ENCODE measurements around the gene KRTAP12-4.
"Not testable (repeated sequence)": the region's sequence is repeated elsewhere in the genome, so short reads cannot be mapped to it uniquely, and the experiment has no call there.

The KRTAP12-4 gene

DNA sequence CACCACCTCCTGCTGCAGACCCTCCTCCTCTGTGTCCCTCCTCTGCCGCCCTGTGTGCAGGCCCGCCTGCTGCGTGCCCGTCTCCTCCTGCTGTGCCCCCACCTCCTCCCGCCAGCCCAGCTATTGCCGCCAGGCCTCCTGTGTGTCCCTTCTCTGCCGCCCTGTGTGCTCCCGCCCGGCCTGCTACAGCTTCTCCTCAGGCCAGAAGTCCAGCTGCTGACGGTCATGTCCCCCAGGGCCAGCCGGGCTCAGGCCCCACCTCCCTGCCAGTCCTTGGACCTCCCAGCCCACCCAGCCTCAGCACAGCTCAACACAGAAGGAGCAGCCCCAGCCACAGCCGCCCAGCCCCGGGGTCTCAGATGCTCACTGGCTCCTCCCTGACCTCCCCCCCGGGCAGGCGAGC is 26.6 kb downstream of the KRTAP12-4 start:
- not testable (repeated sequence) for H3K27ac ChIP-seq (ENCODE audit: low read depth, low read length); H3K36me3 ChIP-seq (ENCODE audit: control insufficient read depth, insufficient read depth, low read length); H3K4me3 ChIP-seq (ENCODE audit: low read depth, low read length); H3K9ac ChIP-seq (ENCODE audit: low read length); H3K27me3 ChIP-seq (ENCODE audit: control insufficient read depth, insufficient read depth, low read length); H3K4me1 ChIP-seq (ENCODE audit: control insufficient read depth, insufficient read depth, low read length)
- peaks cover 44% of the 10 kb centered on the region for H3K9me3 ChIP-seq (ENCODE audit: control insufficient read depth, insufficient read depth, low read depth, low read length)

GRCh38 chr21:44627181-44627822 is 27.2 kb downstream of the KRTAP12-4 start:
- H3K4me3 ChIP-seq (ENCODE audit: low read depth, low read length); H3K9ac ChIP-seq (ENCODE audit: low read length); H3K27me3 ChIP-seq (ENCODE audit: control insufficient read depth, insufficient read depth, low read length); H3K4me1 ChIP-seq (ENCODE audit: control insufficient read depth, insufficient read depth, low read length); H3K36me3 ChIP-seq (ENCODE audit: control insufficient read depth, insufficient read depth, low read length); H3K27ac ChIP-seq (ENCODE audit: low read depth, low read length): not testable (repeated sequence)
- H3K9me3 ChIP-seq (ENCODE audit: control insufficient read depth, insufficient read depth, low read depth, low read length), result peaks cover 45% of the 10 kb centered on the region

DNA sequence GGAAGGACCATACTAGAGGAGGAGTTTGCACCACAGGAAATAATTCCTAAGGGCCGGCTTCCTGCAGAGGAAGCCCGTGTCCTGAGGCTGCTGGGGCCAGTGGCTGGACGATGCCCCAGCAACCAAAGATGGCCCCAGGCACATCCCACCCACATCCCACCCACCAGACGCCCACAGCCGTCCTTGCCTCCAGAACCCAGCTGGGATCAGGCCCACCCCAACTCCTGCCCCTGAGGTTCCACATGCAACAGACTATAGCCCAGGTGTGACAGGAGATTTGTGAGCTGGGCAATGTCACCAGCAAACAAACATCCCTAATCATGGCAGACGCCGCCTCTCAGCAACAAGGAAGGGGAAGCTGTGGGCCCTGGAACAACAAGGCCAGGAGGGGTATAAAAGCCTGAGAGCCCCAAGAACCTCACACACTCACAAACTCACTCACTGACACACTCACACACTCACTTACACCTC is 27.8 kb downstream of the KRTAP12-4 start, which contains the start of gene KRTAP10-9:
TSS of gene KRTAP10-9 (plus strand) at position 421 of the 471 bp plus-strand sequence. CDS start 79 bp downstream, outside the sequence.
- Histone ChIP-seq H3K9me3 (ENCODE audit: control insufficient read depth, insufficient read depth, low read depth, low read length) (peaks cover 45% of the 10 kb centered on the region), H3K4me1 (ENCODE audit: control insufficient read depth, insufficient read depth, low read length) (no peaks in the 10 kb centered on the region), H3K36me3 (ENCODE audit: control insufficient read depth, insufficient read depth, low read length) (no peaks in the 10 kb centered on the region), H3K9ac (ENCODE audit: low read length) (no peak within 1 kb of the TSS), H3K27me3 (ENCODE audit: control insufficient read depth, insufficient read depth, low read length) (no peaks in the 10 kb centered on the region), H3K27ac (ENCODE audit: low read depth, low read length) (no peak within 1 kb of the TSS), H3K4me3 (ENCODE audit: low read depth, low read length) (no peak within 1 kb of the TSS)

- Histone ChIP-seq H3K9me3 (ENCODE audit: control insufficient read depth, insufficient read depth, low read depth, low read length) (peaks cover 45% of the 10 kb centered on the region), H3K9ac (ENCODE audit: low read length) (no peak overlapping the region), H3K27ac (ENCODE audit: low read depth, low read length) (no peak overlapping the region), H3K4me1 (ENCODE audit: control insufficient read depth, insufficient read depth, low read length) (no peaks in the 10 kb centered on the region), H3K36me3 (ENCODE audit: control insufficient read depth, insufficient read depth, low read length) (no peaks in the 10 kb centered on the region), H3K27me3 (ENCODE audit: control insufficient read depth, insufficient read depth, low read length) (no peaks in the 10 kb centered on the region), H3K4me3 (ENCODE audit: low read depth, low read length) (no peak overlapping the region)
Observed at GRCh38 chr21:44626262-44626661, 28.2 kb downstream of the KRTAP12-4 start.

DNA sequence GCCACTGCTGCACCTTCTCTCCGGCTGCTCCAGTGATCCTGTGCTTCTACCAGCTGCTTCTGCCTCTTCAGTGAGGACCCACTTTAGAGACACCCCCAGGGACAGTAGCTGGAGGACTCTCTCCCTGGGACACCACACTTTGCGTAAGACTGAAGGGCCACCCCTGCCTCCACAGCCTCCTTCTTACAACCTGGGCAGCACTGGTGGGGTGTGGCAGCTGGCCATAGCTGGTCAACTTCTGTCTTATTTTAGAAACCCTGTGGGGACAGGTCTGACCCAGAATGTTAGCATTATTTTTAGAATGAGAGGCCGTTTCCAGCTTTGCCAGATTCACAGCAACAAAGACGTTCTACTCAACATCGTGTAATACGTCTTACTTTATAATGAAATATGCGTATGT is 28.7 kb downstream of the KRTAP12-4 start:
- Histone ChIP-seq H3K9me3 (ENCODE audit: control insufficient read depth, insufficient read depth, low read depth, low read length) (peaks cover 48% of the 10 kb centered on the region), H3K4me3 (ENCODE audit: low read depth, low read length) (no peak overlapping the region), H3K27ac (ENCODE audit: low read depth, low read length) (no peak overlapping the region), H3K27me3 (ENCODE audit: control insufficient read depth, insufficient read depth, low read length) (no peaks in the 10 kb centered on the region), H3K9ac (ENCODE audit: low read length) (no peak overlapping the region), H3K4me1 (ENCODE audit: control insufficient read depth, insufficient read depth, low read length) (no peaks in the 10 kb centered on the region), H3K36me3 (ENCODE audit: control insufficient read depth, insufficient read depth, low read length) (no peaks in the 10 kb centered on the region)

DNA sequence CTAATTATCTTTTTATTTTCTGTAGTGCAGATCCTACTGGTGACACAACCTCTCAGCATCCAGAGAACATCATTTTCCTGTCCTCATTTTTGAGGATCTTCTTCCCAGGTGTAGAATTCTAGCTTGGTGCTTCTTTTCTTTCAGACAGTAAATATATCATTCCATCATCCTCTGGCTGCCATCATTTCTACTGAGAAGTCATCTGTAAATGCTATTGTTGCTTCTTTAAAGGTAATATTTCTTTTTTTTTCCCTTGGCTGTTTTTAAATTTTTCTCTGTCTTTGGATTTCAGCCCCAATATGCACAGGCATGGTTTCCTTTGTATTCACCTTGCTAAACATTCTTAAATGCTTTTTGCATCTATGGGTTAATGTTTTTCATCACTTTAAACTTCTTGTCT is 30.9 kb downstream of the KRTAP12-4 start:
- H3K9ac ChIP-seq (ENCODE audit: low read length), result no peak overlapping the region
- H3K9me3 ChIP-seq (ENCODE audit: control insufficient read depth, insufficient read depth, low read depth, low read length), result peaks cover 58% of the 10 kb centered on the region
- no peak overlapping the region for H3K27ac ChIP-seq (ENCODE audit: low read depth, low read length)
- H3K27me3 ChIP-seq (ENCODE audit: control insufficient read depth, insufficient read depth, low read length), result no peaks in the 10 kb centered on the region
- H3K36me3 ChIP-seq (ENCODE audit: control insufficient read depth, insufficient read depth, low read length), result no peaks in the 10 kb centered on the region
- H3K4me3 ChIP-seq (ENCODE audit: low read depth, low read length), result no peak overlapping the region
- H3K4me1 ChIP-seq (ENCODE audit: control insufficient read depth, insufficient read depth, low read length), result no peaks in the 10 kb centered on the region

- Histone ChIP-seq H3K36me3 (ENCODE audit: control insufficient read depth, insufficient read depth, low read length) (no peaks in the 10 kb centered on the region), H3K27me3 (ENCODE audit: control insufficient read depth, insufficient read depth, low read length) (no peaks in the 10 kb centered on the region), H3K9ac (ENCODE audit: low read length) (no peak overlapping the region), H3K9me3 (ENCODE audit: control insufficient read depth, insufficient read depth, low read depth, low read length) (peaks cover 51% of the 10 kb centered on the region), H3K4me3 (ENCODE audit: low read depth, low read length) (no peak overlapping the region), H3K4me1 (ENCODE audit: control insufficient read depth, insufficient read depth, low read length) (no peaks in the 10 kb centered on the region), H3K27ac (ENCODE audit: low read depth, low read length) (no peak overlapping the region)
Observed at GRCh38 chr21:44619886-44620285, 34.6 kb downstream of the KRTAP12-4 start.

- no peaks in the 10 kb centered on the region for H3K36me3 ChIP-seq (ENCODE audit: control insufficient read depth, insufficient read depth, low read length)
- H3K9me3 ChIP-seq (ENCODE audit: control insufficient read depth, insufficient read depth, low read depth, low read length), result peaks cover 41% of the 10 kb centered on the region
- no peak overlapping the region for H3K4me3 ChIP-seq (ENCODE audit: low read depth, low read length)
- H3K27me3 ChIP-seq (ENCODE audit: control insufficient read depth, insufficient read depth, low read length), result no peaks in the 10 kb centered on the region
- H3K27ac ChIP-seq (ENCODE audit: low read depth, low read length), result no peak overlapping the region
- H3K4me1 ChIP-seq (ENCODE audit: control insufficient read depth, insufficient read depth, low read length), result no peaks in the 10 kb centered on the region
- no peak overlapping the region for H3K9ac ChIP-seq (ENCODE audit: low read length)
Observed at GRCh38 chr21:44618909-44619308, 35.5 kb downstream of the KRTAP12-4 start.

DNA sequence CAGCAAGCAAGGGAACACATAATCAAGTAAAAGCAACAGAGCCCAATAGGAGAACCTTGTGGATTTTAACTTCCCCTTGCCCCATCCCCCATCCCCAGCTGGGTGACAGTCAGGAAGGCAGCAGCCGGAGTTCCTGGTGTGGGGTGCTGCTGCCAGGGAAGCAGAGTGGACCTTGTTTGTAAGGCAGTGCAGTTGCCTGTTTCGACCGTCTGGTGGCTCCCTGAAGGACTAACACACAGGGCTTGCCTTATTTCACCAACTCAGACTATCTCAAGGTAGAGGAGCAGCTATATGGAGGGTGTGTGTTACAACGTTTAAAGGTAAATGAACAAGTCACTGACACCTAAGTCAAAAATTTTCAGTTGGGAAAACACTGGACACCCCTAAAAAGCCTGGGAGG is 36.0 kb downstream of the KRTAP12-4 start:
- Histone ChIP-seq H3K36me3 (ENCODE audit: control insufficient read depth, insufficient read depth, low read length) (no peaks in the 10 kb centered on the region), H3K27ac (ENCODE audit: low read depth, low read length) (no peak overlapping the region), H3K9me3 (ENCODE audit: control insufficient read depth, insufficient read depth, low read depth, low read length) (peaks cover 37% of the 10 kb centered on the region), H3K4me3 (ENCODE audit: low read depth, low read length) (no peak overlapping the region), H3K27me3 (ENCODE audit: control insufficient read depth, insufficient read depth, low read length) (no peaks in the 10 kb centered on the region), H3K4me1 (ENCODE audit: control insufficient read depth, insufficient read depth, low read length) (no peaks in the 10 kb centered on the region), H3K9ac (ENCODE audit: low read length) (no peak overlapping the region)

GRCh38 chr21:44617071-44617501 is 37.4 kb downstream of the KRTAP12-4 start:
- Histone ChIP-seq H3K36me3 (ENCODE audit: control insufficient read depth, insufficient read depth, low read length) (no peaks in the 10 kb centered on the region), H3K27ac (ENCODE audit: low read depth, low read length) (no peak overlapping the region), H3K27me3 (ENCODE audit: control insufficient read depth, insufficient read depth, low read length) (no peaks in the 10 kb centered on the region), H3K9ac (ENCODE audit: low read length) (no peak overlapping the region), H3K4me3 (ENCODE audit: low read depth, low read length) (no peak overlapping the region), H3K9me3 (ENCODE audit: control insufficient read depth, insufficient read depth, low read depth, low read length) (peaks cover 27% of the 10 kb centered on the region), H3K4me1 (ENCODE audit: control insufficient read depth, insufficient read depth, low read length) (no peaks in the 10 kb centered on the region)

DNA sequence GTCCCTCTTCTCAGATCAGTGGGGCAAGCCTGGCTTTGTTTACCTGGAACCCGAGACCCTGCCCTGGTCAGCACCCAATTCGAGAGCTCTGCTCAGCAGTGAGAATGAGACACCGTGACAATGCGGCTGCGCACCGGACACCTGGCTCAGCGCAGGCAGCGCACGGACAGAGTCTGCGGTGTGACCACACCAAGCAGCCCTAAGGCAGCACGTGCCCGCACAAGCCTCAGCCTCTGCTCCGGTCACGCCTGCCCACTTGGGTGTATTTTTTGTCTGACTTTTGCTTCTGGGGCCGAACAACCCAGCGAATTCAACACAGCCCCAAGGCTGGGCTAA is 37.9 kb downstream of the KRTAP12-4 start:
- Histone ChIP-seq H3K9me3 (ENCODE audit: control insufficient read depth, insufficient read depth, low read depth, low read length) (peaks cover 30% of the 10 kb centered on the region), H3K4me1 (ENCODE audit: control insufficient read depth, insufficient read depth, low read length) (no peaks in the 10 kb centered on the region), H3K27me3 (ENCODE audit: control insufficient read depth, insufficient read depth, low read length) (no peaks in the 10 kb centered on the region), H3K36me3 (ENCODE audit: control insufficient read depth, insufficient read depth, low read length) (no peaks in the 10 kb centered on the region), H3K4me3 (ENCODE audit: low read depth, low read length) (no peak overlapping the region), H3K9ac (ENCODE audit: low read length) (no peak overlapping the region), H3K27ac (ENCODE audit: low read depth, low read length) (no peak overlapping the region)
